Nephron progenitor cell (in vitro differentiated cells): ENCODE data around the gene STK39.
"Not testable (repeated sequence)": the region's sequence is repeated elsewhere in the genome, so short reads cannot be mapped to it uniquely, and the experiment has no call there.

Experiments used
- DNase-seq: peaks from one replicate; pipeline ENCODE4 v3.0.0; 2021
- H3K27ac Mint-ChIP-seq: 2 replicates; pipeline ENCODE4 v1.8.0; 2021; ENCODE audit warnings: mild to moderate bottlenecking, moderate library complexity, mixed read lengths
- H3K27me3 Mint-ChIP-seq: 2 replicates; pipeline ENCODE4 v1.8.0; 2021; ENCODE audit warnings: mild to moderate bottlenecking, low read depth, mixed read lengths; ENCODE audit not compliant: poor library complexity
- H3K36me3 Mint-ChIP-seq: 2 replicates; pipeline ENCODE4 v1.8.0; 2021; ENCODE audit warnings: low read depth, mixed read lengths
- H3K4me1 Mint-ChIP-seq: 2 replicates; pipeline ENCODE4 v1.8.0; 2021; ENCODE audit warnings: mixed read lengths
- H3K4me3 Mint-ChIP-seq: 2 replicates; pipeline ENCODE4 v1.8.0; 2021; ENCODE audit warnings: mild to moderate bottlenecking, moderate library complexity, mixed read lengths
- H3K9me3 Mint-ChIP-seq: 2 replicates; pipeline ENCODE4 v1.8.0; 2021; ENCODE audit warnings: mild to moderate bottlenecking, moderate library complexity, mixed read lengths
- CTCF ChIP-seq: fragments of 200-600 bp; sonication (generic); IDR thresholded peaks from 2 replicates; pipeline ENCODE4 v1.5.0; 2021; ENCODE audit warnings: antibody characterized with exemption

Gene STK39

GRCh38 chr2:168044579-168044978, 202.8 kb downstream of the STK39 start:
- H3K27me3 Mint-ChIP-seq = no peaks in the 10 kb centered on the region
- no peak for DNase-seq
- H3K9me3 Mint-ChIP-seq = no peaks in the 10 kb centered on the region
- no peak for TF ChIP-seq CTCF
- peaks cover 26% of the 10 kb centered on the region for H3K36me3 Mint-ChIP-seq
- peaks cover 58% of the 10 kb centered on the region for H3K4me1 Mint-ChIP-seq
- H3K27ac Mint-ChIP-seq = peak overlapping the region; percentile 91
- peak overlapping the region; percentile 9 for H3K4me3 Mint-ChIP-seq

- Mint-ChIP-seq H3K27me3 (no peaks in the 10 kb centered on the region), H3K27ac (peak overlapping the region; percentile 91), H3K9me3 (no peaks in the 10 kb centered on the region), H3K4me1 (peaks cover 56% of the 10 kb centered on the region), H3K36me3 (peaks cover 26% of the 10 kb centered on the region), H3K4me3 (peak overlapping the region; percentile 9)
- TF ChIP-seq CTCF = no peak
- no peak for DNase-seq
These were observed 203.2 kb downstream of the STK39 start for GRCh38 chr2:168044176-168044575.

GRCh38 chr2:168042127-168042824, 205.1 kb downstream of the STK39 start:
- not testable (repeated sequence) for H3K27ac Mint-ChIP-seq, H3K27me3 Mint-ChIP-seq, H3K9me3 Mint-ChIP-seq, H3K4me3 Mint-ChIP-seq, DNase-seq
- Mint-ChIP-seq H3K36me3 (peaks cover 20% of the 10 kb centered on the region), H3K4me1 (peaks cover 40% of the 10 kb centered on the region)

- H3K4me1 Mint-ChIP-seq = peaks cover 18% of the 10 kb centered on the region
- H3K27ac Mint-ChIP-seq = no peak overlapping the region
- no peaks in the 10 kb centered on the region for H3K9me3 Mint-ChIP-seq
- H3K4me3 Mint-ChIP-seq = no peak overlapping the region
- TF ChIP-seq CTCF = no peak
- H3K27me3 Mint-ChIP-seq = no peaks in the 10 kb centered on the region
- peaks cover 26% of the 10 kb centered on the region for H3K36me3 Mint-ChIP-seq
- no peak for DNase-seq
These were observed 207.5 kb downstream of the STK39 start for GRCh38 chr2:168039881-168040280.

- DNase-seq = no peak
- Mint-ChIP-seq H3K36me3 (peaks cover 39% of the 10 kb centered on the region), H3K27ac (no peak overlapping the region), H3K4me3 (no peak overlapping the region), H3K9me3 (no peaks in the 10 kb centered on the region), H3K4me1 (no peaks in the 10 kb centered on the region), H3K27me3 (no peaks in the 10 kb centered on the region)
- no peak for TF ChIP-seq CTCF
These were observed 209.6 kb downstream of the STK39 start for GRCh38 chr2:168037778-168038177.

- Mint-ChIP-seq H3K4me3 (no peak overlapping the region), H3K4me1 (no peaks in the 10 kb centered on the region), H3K27ac (no peak overlapping the region), H3K36me3 (peaks cover 29% of the 10 kb centered on the region), H3K27me3 (peaks cover 4% of the 10 kb centered on the region), H3K9me3 (no peaks in the 10 kb centered on the region)
- DNase-seq = no peak
- no peak for TF ChIP-seq CTCF
These were observed 211.9 kb downstream of the STK39 start for GRCh38 chr2:168035458-168035857.
